GM06990 (cell line): ENCODE results near the gene GNAS.
A peak's percentile ranks its signal among the peaks of the same experiment; 100 is the strongest.

Source experiments
- DNase-seq: peaks from one replicate; pipeline ENCODE4 v3.0.0-alpha.2; 2011; ENCODE audit not compliant: insufficient read length; ENCODE audit errors: extremely low read depth
- H3K27me3 ChIP-seq: replicated peaks from 2 replicates; pipeline ENCODE4 v1.6.0; 2011; ENCODE audit warnings: low read length; ENCODE audit not compliant: control insufficient read depth, insufficient read depth
- H3K36me3 ChIP-seq: 2 replicates; pipeline ENCODE4 v1.5.1; 2011; ENCODE audit warnings: low read length; ENCODE audit not compliant: control insufficient read depth, insufficient read depth
- H3K4me3 ChIP-seq: replicated peaks from 2 replicates; pipeline ENCODE4 v1.5.1; 2011; ENCODE audit warnings: low read depth, mild to moderate bottlenecking, control low read depth, low read length
- CTCF ChIP-seq: IDR thresholded peaks from 2 replicates; pipeline ENCODE4 v1.5.1; 2011; ENCODE audit warnings: low read length, control low read depth, mild to moderate bottlenecking, inconsistent platforms; ENCODE audit not compliant: insufficient read depth, poor library complexity, severe bottlenecking

GNAS gene

GRCh38 chr20:58930496-58930895 is 78.0 kb downstream of the GNAS start:
- DNase-seq = no peak
- no peaks in the 10 kb centered on the region for H3K27me3 ChIP-seq
- H3K4me3 ChIP-seq = no peak overlapping the region
- no peak for TF ChIP-seq CTCF
- H3K36me3 ChIP-seq = no peaks in the 10 kb centered on the region

- no peaks in the 10 kb centered on the region for H3K27me3 ChIP-seq
- no peak for TF ChIP-seq CTCF
- no peak for DNase-seq
- H3K4me3 ChIP-seq = no peak overlapping the region
- no peaks in the 10 kb centered on the region for H3K36me3 ChIP-seq
Measured at GRCh38 chr20:58932170-58932569, 79.7 kb downstream of the GNAS start.

DNA sequence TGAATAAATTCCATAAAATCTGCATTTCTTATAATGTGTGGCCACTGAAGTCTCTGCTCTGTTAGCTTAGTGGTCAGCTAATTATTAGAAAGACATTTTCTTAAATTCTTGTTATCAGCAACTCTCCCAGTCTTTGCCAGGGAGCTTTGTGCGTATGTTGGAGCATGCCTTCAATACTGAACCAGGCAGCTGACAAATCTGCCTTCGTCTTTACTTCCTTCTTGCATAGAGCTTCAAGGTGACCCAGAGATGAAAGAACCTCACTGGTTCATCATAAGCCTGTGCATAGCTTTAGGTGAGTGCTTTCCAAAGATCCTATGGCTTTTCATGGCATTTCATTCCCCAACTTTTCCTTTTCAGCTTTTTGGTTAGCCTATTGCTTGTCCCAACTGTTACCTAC is 85.6 kb downstream of the GNAS start:
- no peak for DNase-seq
- TF ChIP-seq CTCF = no peak
- H3K4me3 ChIP-seq = no peak overlapping the region
- H3K27me3 ChIP-seq = no peaks in the 10 kb centered on the region
- no peaks in the 10 kb centered on the region for H3K36me3 ChIP-seq

DNA sequence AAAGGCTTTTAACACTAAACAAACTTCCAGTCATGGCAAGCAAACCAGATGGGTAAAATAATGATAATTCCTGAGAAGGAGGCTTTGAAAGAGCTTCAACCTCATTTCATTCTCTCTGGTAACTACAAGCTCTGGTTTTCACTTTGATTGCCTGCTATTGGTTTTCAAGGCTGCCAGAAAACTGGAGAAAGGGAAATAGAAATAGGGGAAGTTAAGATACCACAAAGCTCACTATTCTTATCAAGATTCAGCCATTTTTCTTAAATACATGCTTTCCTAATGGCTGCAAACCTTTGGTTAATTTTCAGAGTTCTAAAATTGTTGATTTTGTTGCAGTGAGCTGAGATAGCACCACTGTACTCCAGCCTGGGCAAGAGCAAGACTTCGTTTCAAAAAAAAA is 86.0 kb downstream of the GNAS start:
- no peak for TF ChIP-seq CTCF
- Histone ChIP-seq H3K36me3 (no peaks in the 10 kb centered on the region), H3K27me3 (no peaks in the 10 kb centered on the region), H3K4me3 (no peak overlapping the region)
- peak; percentile 9 for DNase-seq

DNA sequence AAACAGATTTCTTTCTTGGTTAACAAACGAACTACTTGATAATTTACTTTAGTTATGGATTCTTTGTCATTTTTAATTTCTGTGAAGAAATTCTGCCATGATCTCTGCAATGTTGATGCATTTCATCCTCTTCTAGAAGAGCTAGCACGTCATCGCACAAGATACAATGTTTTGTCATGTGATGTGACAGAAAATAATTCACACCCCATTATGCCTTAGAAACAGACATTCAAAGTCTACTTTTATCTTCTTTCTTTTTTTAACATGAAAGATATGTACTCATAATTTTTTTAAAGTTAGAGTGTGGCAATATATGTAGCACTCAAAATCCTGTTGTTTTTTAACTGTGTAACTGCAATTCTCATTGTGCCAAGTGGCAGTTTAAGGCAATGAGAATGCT is 89.0 kb downstream of the GNAS start:
- TF ChIP-seq CTCF = no peak
- Histone ChIP-seq H3K27me3 (no peaks in the 10 kb centered on the region), H3K4me3 (no peak overlapping the region), H3K36me3 (no peaks in the 10 kb centered on the region)
- DNase-seq = no peak

- Histone ChIP-seq H3K4me3 (no peak overlapping the region), H3K27me3 (no peaks in the 10 kb centered on the region), H3K36me3 (no peaks in the 10 kb centered on the region)
- no peak for TF ChIP-seq CTCF
- no peak for DNase-seq
Measured at GRCh38 chr20:58942549-58942948, 90.0 kb downstream of the GNAS start.
